Right ventricle myocardium superior (tissue), 1 donor: Measurements from ENCODE around the gene ADGRV1. TPM values are rescaled to one million over a fixed set of nuclear protein-coding genes. Genes with fewer than 3 reads are reported as not detected.
"Not testable (repeated sequence)": the region's sequence is repeated elsewhere in the genome, so short reads cannot be mapped to it uniquely, and the experiment has no call there.

ENCODE experiments used
- ATAC-seq: fragments of 200-7000 bp; cut with Tn5 transposase; one replicate; pipeline ENCODE4 v1.9.1; 2020; ENCODE audit warnings: mild to moderate bottlenecking; ENCODE audit not compliant: poor library complexity
- DNase-seq: peaks from one replicate; pipeline ENCODE4 v3.0.0-alpha.2; 2020
- intact Hi-C: fragments of 100-400 bp; cut with DNase I; formaldehyde crosslinking; loops from one replicate; pipeline ENCODE4 v1.11.2; 2022
- total RNA-seq: library from RNA; stranded (reverse); fragmentation: NEBNext Ultra II Directional; extraction: Animal tissue kit (Norgen Biotek cat#: 25700); gene quantifications from one replicate; pipeline ENCODE4 v1.2.1, GENCODE V29; 2021
- donor health status: DM: no; HTN: yes; CAD: no; lungs with severe emphysema.

The ADGRV1 gene
- total RNA-seq, 1 donor from 2014 or later: not detected

- DNase-seq (no peak), ATAC-seq (no peak)
- intact Hi-C loops: no loop called here
Observed at GRCh38 chr5:90581956-90582355, 23.4 kb downstream of the ADGRV1 start.

DNA sequence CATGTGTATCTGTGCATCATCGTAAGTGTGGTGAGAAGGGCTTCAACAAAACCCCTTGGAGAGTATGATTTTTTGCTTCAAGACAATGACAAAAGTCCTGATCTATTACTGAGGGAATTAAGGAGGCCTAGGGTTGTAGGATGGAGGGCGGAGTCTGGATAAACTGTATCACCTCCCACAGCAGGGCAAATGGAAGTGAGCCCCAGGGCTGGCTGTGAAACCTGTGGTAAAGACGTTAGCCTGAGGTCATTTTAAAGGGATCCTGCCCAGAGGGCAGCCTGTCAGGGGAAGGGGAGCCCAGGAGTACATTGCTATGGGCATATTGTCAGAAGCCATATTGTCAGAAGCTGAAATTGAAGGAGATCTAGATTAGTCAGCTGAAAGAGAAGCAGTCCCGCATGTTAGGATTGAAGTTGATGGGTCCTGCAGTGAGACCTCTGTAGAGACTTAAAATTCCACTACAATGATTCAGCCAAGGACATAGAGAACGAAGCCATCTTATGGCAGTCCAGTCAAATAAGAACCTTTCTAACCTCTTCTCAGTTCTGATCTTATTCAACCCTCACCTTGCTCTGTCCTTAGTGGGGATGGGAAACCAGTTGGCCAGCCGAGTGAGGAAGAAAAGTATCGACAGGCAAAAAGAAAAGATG lies 26.9 kb downstream of the ADGRV1 start:
- intact Hi-C loops: no loop called here
- ATAC-seq (no peak), DNase-seq (no peak)

DNA sequence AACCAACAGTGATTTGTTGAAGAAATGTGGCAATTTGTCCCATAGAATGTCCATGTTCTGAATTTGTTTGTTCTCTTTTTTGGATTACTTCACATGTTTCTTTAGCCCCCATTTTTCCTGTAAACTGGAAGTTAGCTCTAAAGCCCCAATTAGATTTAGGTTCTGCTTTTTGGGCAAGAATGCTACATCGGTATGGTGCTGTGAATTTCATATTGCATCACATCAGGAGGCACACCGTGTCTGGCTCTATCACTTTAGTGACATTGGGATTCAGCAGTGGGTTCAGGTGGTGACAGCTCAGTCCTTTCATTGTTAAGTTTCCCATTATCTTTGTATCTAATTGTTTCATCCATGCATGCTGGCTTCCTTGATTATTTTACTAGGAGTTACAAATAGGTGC lies 27.9 kb downstream of the ADGRV1 start:
- DNase-seq (no peak), ATAC-seq (no peak)
- intact Hi-C loops: no loop called here

DNA sequence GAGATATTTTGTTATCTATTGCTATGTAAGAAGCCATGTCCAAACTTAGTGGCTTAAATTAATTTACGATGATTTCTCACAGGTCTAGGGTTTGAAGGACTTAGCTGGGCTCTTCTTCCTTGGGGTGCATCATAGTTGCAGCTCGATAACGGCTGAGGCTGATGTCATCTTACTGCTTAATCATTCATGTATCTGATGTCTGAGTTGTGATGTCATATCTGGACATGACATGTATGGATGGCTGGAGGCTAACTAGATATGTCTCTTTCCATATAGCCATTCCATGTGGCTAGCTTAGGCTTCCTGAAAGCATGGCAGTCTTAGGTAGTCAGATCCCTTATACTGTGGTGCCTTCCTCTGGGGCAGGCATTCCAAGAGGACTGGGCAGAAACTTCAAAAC lies 31.6 kb downstream of the ADGRV1 start:
- ATAC-seq (no peak), DNase-seq (no peak)
- intact Hi-C loops: no loop called here

DNA sequence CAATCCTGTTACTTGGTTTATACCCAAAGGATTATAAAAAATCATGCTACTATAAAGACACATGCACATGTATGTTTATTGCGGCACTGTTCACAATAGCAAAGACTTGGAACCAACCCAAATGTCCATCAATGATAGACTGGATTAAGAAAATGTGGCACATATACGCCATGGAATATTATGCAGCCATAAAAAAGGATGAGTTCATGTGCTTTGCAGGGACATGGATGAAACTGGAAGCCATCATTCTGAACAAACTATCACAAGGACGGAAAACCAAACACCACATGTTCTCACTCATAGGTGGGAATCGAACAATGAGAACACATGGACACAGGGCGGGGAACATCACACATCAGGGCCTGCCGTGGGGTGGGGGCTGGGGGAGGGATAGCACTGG lies 34.5 kb downstream of the ADGRV1 start:
- ATAC-seq, intact Hi-C loops, DNase-seq: not testable (repeated sequence)

- intact Hi-C loops, ATAC-seq, DNase-seq: not testable (repeated sequence)
Observed at GRCh38 chr5:90595766-90596165, 37.2 kb downstream of the ADGRV1 start.

DNA sequence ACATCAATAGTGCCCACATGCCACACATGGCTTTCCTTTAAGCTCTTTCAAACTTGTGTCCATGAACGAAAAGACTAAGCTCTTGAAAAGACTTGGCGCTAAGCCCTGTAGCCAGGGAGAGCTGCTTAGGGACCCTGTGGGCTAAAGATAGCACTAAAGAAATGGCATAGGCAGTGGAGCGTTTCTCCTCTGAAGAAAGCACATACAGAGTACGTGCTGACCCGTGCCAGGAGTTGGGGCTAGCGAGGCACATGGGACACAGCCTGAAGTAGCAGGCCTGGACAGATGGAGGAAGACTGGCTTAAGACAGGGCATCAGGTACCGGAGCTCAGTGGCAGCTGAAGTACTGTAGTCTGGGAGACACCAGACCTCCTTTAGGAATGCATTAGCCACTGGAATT lies 39.7 kb downstream of the ADGRV1 start:
- ATAC-seq (no peak), DNase-seq (no peak)
- intact Hi-C loops: no loop called here

GRCh38 chr5:90600307-90600706 lies 41.7 kb downstream of the ADGRV1 start:
- not testable (repeated sequence) for DNase-seq, ATAC-seq
- intact Hi-C loops: loop anchor here (10.0 kb wide), 1 partner anchor 166 kb away; no protein-coding TSS in a partner anchor

DNA sequence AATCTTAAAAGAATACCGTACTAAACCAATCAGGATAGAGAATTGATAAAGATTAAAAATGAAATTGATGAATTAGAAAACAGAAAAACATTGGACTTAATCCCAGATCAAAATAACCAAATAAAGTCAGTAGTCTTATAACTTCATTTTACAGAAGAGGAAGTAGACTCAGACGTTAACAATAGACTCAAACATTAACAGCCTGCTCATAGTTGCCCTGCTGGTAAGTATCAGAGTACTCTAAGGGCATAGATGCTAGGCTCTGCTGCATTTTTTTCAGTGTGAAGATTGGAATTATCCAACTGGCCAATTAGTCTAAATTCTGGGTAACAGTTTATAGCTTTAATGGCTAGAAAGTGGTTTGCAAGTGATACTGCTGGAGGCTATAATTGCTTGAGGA lies 42.9 kb downstream of the ADGRV1 start:
- no peak for DNase-seq
- ATAC-seq: no peak
- intact Hi-C loops: loop anchor here (10.0 kb wide), 1 partner anchor 167 kb away; no protein-coding TSS in a partner anchor

DNA sequence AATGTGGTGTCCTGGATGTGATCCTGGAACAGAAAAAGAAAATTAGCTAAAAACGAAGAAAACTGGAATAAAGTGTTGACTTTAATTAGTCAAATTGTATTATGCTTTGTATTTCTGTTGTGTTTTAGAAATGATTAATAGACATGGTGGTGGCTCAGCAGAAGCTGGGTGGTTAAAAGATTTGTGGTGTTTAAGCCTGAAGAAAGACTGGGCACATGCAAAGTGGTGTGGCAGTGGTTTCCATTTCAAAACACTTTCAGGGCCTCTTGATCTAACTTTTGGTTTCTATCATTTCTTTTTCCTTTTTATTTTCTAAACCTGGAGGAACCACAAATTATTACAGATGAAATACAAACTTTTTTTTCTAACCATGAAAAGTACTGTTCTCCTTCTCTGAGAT lies 44.1 kb downstream of the ADGRV1 start:
- intact Hi-C loops: loop anchor here (10.0 kb wide), 1 partner anchor 168 kb away; no protein-coding TSS in a partner anchor
- DNase-seq (no peak), ATAC-seq (no peak)

- ATAC-seq (no peak), DNase-seq (no peak)
- intact Hi-C loops: loop anchor here (10.0 kb wide), 1 partner anchor 172 kb away; no protein-coding TSS in a partner anchor
Observed at GRCh38 chr5:90606539-90606938, 47.9 kb downstream of the ADGRV1 start.

GRCh38 chr5:90612919-90613318 lies 54.3 kb downstream of the ADGRV1 start:
- intact Hi-C loops: no loop called here
- ATAC-seq (no peak), DNase-seq (no peak)

- intact Hi-C loops: no loop called here
- no peak for DNase-seq
- no peak for ATAC-seq
Observed at GRCh38 chr5:90613459-90613858, 54.9 kb downstream of the ADGRV1 start.

DNA sequence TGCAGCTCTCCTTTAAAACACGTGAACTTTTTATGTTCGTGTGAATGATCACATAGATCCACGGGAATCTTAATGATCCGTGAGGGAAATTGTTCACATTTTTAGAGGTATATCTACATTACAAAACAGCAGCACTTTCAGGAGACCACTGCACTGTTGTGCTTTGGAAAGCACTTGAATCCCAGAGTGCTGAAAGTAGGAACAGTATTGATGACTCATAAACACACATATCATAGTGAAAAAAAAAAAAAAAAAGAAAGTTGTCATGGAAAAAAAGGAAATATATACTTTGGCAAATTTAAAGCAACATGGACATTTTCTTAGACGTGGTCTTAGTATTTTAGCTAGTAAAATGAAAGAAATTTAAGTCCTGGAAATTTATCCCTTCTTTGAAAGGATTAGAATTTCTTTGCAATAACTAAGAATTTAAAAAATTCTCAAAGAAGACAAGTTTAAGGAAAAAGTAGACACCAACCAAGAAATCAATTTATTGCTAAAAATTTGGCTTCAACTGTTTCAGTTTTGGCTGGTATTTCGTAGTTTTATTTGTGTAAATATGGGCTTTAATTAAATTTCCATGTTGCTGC lies 55.4 kb downstream of the ADGRV1 start:
- no peak for ATAC-seq
- no peak for DNase-seq
- intact Hi-C loops: no loop called here

- intact Hi-C loops: no loop called here
- DNase-seq: no peak
- no peak for ATAC-seq
Observed at GRCh38 chr5:90615355-90615754, 56.8 kb downstream of the ADGRV1 start.

- DNase-seq: no peak
- intact Hi-C loops: no loop called here
- no peak for ATAC-seq
Observed at GRCh38 chr5:90618071-90618470, 59.5 kb downstream of the ADGRV1 start.

GRCh38 chr5:90619762-90620161 lies 61.2 kb downstream of the ADGRV1 start:
- intact Hi-C loops, DNase-seq, ATAC-seq: not testable (repeated sequence)

DNA sequence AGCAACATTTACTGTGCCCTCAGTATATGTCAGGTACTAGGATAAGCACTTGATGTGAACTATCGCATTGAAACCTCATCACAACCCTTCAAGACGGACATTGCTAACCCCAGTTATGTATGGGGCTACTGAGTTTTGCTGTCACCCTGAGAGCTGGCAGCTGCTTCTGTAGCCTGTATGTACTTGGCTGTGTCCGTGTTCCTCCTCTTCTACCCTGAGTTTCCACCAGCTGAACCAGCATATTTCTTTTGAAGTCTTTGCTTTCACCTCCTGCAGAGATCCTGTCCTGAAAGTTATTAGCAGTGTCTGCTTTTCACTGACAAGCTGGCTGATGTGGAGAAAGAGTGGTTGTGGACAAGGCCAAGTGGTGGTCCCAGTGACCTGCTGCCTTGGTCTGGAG lies 63.3 kb downstream of the ADGRV1 start:
- no peak for ATAC-seq
- intact Hi-C loops: no loop called here
- DNase-seq: no peak

GRCh38 chr5:90626493-90626892 lies 67.9 kb downstream of the ADGRV1 start:
- intact Hi-C loops: no loop called here
- no peak for DNase-seq

GRCh38 chr5:90628492-90628891 lies 69.9 kb downstream of the ADGRV1 start:
- intact Hi-C loops: no loop called here
- DNase-seq: no peak
- ATAC-seq: no peak

More at GRCh38 chr5:90626493-90626892, 67.9 kb downstream of the ADGRV1 start:
- no peak for ATAC-seq
